H1 (cell line): ENCODE measurements around the gene MISFA. TPM values are rescaled to one million over a fixed set of nuclear protein-coding genes. Genes with fewer than 3 reads are reported as not detected.

Source experiments
- ASH2L ChIP-seq: fragments of 200-600, 300-600 bp; sonication (generic); IDR thresholded peaks from one replicate; pipeline ENCODE4 v1.7.1; 2017; ENCODE audit warnings: low read length
- GABPA ChIP-seq: IDR thresholded peaks from 2 replicates; pipeline ENCODE4 v1.6.1; 2011; ENCODE audit warnings: mild to moderate bottlenecking, low read length, moderate library complexity, borderline replicate concordance; ENCODE audit not compliant: insufficient read depth
- KDM4A ChIP-seq: IDR thresholded peaks from one replicate; pipeline ENCODE4 v1.7.1; 2012; ENCODE audit warnings: low read depth, mild to moderate bottlenecking, moderate library complexity, low read length, inconsistent platforms; ENCODE audit not compliant: severe bottlenecking
- KDM5A ChIP-seq: fragments of 200-600 bp; IDR thresholded peaks from 2 replicates; pipeline ENCODE4 v1.7.1; 2012; ENCODE audit warnings: mild to moderate bottlenecking, low read length, inconsistent platforms, mixed read lengths
- POLR2A ChIP-seq, 2 experiments: IDR thresholded peaks; 1 replicate in 1 of 2; 2 replicates in 1 of 2; pipeline ENCODE4 v1.6.1; 2011; ENCODE audit warnings: low read depth in 2 of 2, low read length in 2 of 2, mild to moderate bottlenecking in 2 of 2; ENCODE audit errors: control extremely low read depth in 1 of 2
- RAD21 ChIP-seq, 2 experiments: IDR thresholded peaks in 1 of 2; conservative IDR thresholded peaks in 1 of 2; 2 replicates each; pipeline ENCODE4 v1.6.1; 2011; ENCODE audit warnings: low read depth in 2 of 2, low read length in 2 of 2, improper control_type of control experiment in 1 of 2, inconsistent platforms in 1 of 2, mild to moderate bottlenecking in 1 of 2, moderate library complexity in 1 of 2
- RNF2 ChIP-seq: fragments of 200-900, 300-1000 bp; sonication (generic); IDR thresholded peaks from 2 replicates; pipeline ENCODE4 v1.7.1; 2016; ENCODE audit warnings: borderline replicate concordance, low read depth, mild to moderate bottlenecking, antibody characterized with exemption, low read length; ENCODE audit not compliant: poor library complexity, severe bottlenecking; ENCODE audit errors: missing control alignments
- SP2 ChIP-seq: IDR thresholded peaks from 2 replicates; pipeline ENCODE4 v1.6.1; 2012; ENCODE audit warnings: mild to moderate bottlenecking, low read length, inconsistent platforms
- TAF7 ChIP-seq: optimal IDR thresholded peaks from 2 replicates; pipeline ENCODE3; 2011; ENCODE audit warnings: low read depth, mild to moderate bottlenecking, inconsistent platforms, low read length, moderate library complexity, borderline replicate concordance
- TEAD4 ChIP-seq: IDR thresholded peaks from 2 replicates; pipeline ENCODE4 v1.6.1; 2012; ENCODE audit warnings: low read depth, low read length, inconsistent platforms, mixed read lengths
- polyA plus RNA-seq, 7 experiments: library from polyadenylated mRNA; depleted of rRNA in 3 of 7; stranded (reverse) in 5 of 7; unstranded in 2 of 7; fragments of >200 nt in 5 of 7; fragments of 200-250 nt in 2 of 7; gene quantifications; 1 replicate in 5 of 7; 2 replicates in 1 of 7; 4 replicates in 1 of 7; pipeline versions ENCODE4 v1.2.1 to v1.2.3, GENCODE V29; 2011 to 2013; ENCODE audit warnings: missing spikeins in 2 of 7, mixed read lengths in 2 of 7
- total RNA-seq: library from RNA; stranded (reverse); fragmentation: NEBNext Ultra II Directional; extraction: Animal tissue kit (Norgen Biotek cat#: 25700); gene quantifications from 2 replicates; pipeline ENCODE4 v1.2.1, GENCODE V29; 2021
- TF ChIP-seq, protein P1 (sequence below): IDR thresholded peaks from 2 replicates; pipeline ENCODE4 v1.6.1; 2012; ENCODE audit warnings: inconsistent platforms
- TF ChIP-seq, protein P2 (sequence below): IDR thresholded peaks from 2 replicates; pipeline ENCODE4 v1.6.1; 2012; ENCODE audit warnings: inconsistent platforms

Gene MISFA
- total and polyA plus RNA-seq, 2 of the 8 experiments (the other 6 are each of a cell fraction or from before 2014, with no cell fraction given), result 0.51 to 3.8 TPM

DNA sequence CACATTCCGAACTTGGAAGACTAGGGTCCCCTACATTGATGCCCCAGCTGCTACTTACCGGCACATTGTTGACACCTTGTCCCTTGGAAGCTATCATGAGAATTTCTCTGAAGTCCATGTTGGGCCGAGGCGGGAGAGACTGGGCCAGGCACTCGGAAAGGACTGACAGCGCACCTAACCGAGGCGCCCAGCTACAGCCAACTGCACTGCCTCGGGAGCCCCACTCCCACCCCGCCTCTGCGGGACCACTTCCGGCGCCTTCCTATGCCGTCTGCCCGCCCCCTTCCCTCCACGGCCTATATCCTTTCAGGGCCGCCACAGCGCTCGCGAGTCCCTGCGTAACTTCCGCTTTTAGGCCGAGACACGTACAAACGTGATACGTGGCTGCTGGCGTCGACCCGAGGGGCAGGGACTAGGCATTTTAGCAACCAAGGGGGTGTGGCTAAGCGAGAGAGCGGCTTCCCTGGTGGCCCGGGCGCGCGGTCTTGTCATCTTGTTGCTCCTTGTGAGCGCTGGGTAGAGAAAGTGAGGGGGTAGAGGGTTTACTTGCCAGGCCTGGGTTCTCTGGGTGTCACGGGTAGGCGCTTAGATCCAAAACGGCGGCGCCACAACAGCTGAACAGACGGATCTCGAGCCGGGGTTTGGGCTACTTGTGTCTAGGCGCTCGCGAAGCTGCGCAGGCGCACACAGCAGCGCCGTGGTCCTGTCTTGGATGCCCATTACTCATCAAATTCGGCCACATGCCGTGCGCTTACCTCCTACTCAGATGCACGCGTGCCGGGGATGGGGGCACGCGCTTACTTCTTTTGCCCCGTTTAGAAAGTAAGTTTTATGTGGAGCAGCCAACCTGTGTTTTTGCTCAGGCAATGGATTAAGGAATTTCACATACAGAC is 34.8 kb downstream of the MISFA start, which contains the start of gene SPTY2D1 (continued):
- TF ChIP-seq, protein P1, sequence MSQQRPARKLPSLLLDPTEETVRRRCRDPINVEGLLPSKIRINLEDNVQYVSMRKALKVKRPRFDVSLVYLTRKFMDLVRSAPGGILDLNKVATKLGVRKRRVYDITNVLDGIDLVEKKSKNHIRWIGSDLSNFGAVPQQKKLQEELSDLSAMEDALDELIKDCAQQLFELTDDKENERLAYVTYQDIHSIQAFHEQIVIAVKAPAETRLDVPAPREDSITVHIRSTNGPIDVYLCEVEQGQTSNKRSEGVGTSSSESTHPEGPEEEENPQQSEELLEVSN, result peak; percentile 89
- TF ChIP-seq GABPA, result peak; percentile 92
- no peak for TF ChIP-seq RNF2
- peak; percentile 80 to 99 for TF ChIP-seq POLR2A (IDR thresholded peaks at IDR 0.05; ENCODE audit: control extremely low read depth in 1 of 2, low read depth in 2 of 2, low read length in 2 of 2)
- TF ChIP-seq KDM4A, result peak; percentile 72
- TF ChIP-seq SP2, result no peak
- TF ChIP-seq, protein P2, sequence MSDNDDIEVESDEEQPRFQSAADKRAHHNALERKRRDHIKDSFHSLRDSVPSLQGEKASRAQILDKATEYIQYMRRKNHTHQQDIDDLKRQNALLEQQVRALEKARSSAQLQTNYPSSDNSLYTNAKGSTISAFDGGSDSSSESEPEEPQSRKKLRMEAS, result peak; percentile 91
- TF ChIP-seq TEAD4, result no peak
- no peak for TF ChIP-seq RAD21 (IDR thresholded peaks at IDR 0.05 in 1 of 2, conservative IDR thresholded peaks at IDR 0.05 in 1 of 2; ENCODE audit: low read depth in 2 of 2, low read length in 2 of 2)
- TF ChIP-seq ASH2L, result peak; percentile 13
- peak; percentile 49 for TF ChIP-seq TAF7
- TF ChIP-seq KDM5A, result peak; percentile 69; the same call in 1 of the 2 replicates
